COLO668 (cell line): ENCODE results near the gene UBE3A.

ENCODE experiments used
- DNase-seq: peaks from one replicate; lab custom pipeline; 2025; ENCODE audit not compliant: unreplicated experiment; lab: John Stamatoyannopoulos, UW

Gene UBE3A

GRCh38 chr15:25335279-25335678 is 103.5 kb downstream of the UBE3A start:
- no peak for DNase-seq

DNA sequence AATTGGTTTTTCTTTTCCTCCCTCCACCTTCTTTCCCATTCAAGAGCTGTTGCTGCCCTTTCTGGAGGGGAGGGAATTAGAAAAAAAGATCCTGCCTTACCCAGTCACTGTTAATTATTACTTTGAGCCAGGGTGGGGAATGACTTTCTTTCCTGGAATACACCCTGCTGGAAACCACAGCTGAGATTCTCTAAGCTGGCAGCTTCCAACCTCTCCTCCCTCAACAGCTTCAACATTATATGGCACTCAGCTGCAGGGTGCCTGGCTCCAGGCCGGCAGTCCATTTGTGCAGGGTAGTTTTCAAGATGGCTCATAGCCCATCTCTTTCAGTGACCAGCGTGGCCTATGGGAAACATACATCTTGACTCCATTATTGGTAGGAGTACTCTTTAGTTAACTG is 105.8 kb downstream of the UBE3A start:
- DNase-seq = no peak

DNA sequence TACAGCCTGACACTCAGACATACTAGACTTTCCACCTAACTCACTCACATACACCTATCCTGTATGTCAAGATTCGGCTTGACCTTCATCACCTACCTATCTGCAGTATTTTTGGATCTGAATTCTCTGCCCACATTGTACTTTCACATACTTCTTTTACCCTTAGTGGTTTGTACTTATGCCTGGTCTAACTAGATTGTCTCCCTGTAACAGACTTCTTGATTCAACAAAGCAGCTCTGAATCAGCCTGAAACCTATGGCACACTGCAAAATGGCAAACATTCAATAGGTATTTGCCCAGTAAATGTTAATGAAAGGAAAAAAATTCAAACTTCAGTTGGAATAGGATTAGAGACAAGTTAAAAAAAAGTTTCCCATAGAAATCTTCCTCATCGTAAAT is 106.5 kb downstream of the UBE3A start:
- no peak for DNase-seq

DNA sequence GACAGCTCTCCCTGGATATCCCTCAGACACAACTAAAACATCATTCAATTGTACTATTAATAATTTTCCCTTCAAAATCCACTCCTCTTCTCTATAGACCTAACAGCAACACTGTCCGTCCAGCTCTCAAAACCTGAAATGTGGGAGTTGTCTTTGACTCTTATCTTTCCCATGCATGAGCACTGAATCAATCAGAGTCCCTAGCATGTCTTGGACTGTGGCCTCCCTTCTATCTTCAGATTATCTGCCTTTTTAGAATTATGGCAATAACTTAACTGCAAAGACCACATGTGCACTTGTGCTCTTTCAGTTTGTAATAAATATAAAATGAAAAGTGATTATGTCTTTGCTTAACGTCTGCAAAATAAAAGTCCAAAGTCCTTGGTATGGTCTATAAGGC is 107.0 kb downstream of the UBE3A start:
- no peak for DNase-seq

GRCh38 chr15:25331404-25331803 is 107.4 kb downstream of the UBE3A start:
- no peak for DNase-seq

- no peak for DNase-seq
These were observed 109.1 kb downstream of the UBE3A start for GRCh38 chr15:25329696-25330095.

DNA sequence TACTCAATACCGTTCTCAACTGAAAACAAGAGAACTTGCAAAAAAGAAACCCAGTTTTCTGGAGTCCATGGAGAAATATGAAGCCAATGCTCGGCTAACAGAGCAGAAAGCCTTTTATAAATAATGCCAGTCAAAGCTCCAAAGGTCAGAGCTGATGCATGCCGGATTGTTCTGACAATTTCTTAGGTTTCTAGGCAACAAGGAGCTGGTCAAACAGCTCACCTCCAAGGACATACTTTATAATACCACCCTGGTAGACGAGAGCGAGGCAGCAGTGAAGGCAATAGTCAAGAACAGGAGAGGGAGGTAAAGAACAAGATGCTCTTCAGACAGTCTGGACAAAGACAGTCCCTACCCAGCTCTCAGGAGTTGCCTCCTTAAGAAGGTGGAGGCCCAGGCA is 111.1 kb downstream of the UBE3A start:
- DNase-seq = no peak

- no peak for DNase-seq
These were observed 113.6 kb downstream of the UBE3A start for GRCh38 chr15:25325187-25325586.

DNA sequence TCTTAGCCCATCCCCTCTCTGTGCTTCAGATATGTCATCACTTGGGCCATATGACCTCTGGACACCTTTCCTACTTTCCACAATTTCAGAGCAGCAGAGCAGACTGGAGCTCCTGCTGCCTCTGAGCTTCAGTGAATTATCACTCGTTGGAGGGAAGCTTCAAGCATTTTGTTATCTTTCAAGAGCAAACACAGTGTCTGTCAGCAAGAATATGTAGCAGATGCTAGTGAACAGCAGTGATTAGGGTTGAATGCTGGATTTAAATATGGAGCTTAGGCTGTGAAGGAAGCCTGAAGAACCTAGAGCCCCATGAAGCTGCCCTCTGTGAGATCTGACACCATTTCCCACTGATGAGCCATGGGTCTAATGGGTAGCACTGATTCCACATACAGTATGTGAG is 115.4 kb downstream of the UBE3A start:
- DNase-seq = no peak

GRCh38 chr15:25287823-25288222 is 151.0 kb downstream of the UBE3A start:
- no peak for DNase-seq
